HepG2 (cell line): ENCODE results near the gene SPATC1L. TPM values are rescaled to one million over a fixed set of nuclear protein-coding genes. Genes with fewer than 3 reads are reported as not detected.
A peak's percentile ranks its signal among the peaks of the same experiment; 100 is the strongest.

Experiments used
- ATAC-seq: fragments of 200-7000 bp; cut with Tn5 transposase; 3 replicates; pipeline ENCODE4 v1.9.1; 2020; ENCODE audit warnings: mild to moderate bottlenecking, moderate library complexity
- BruUV-seq: library from RNA; stranded (reverse); fragments of 400-500 nt; replicated peaks from 2 replicates; lab custom pipeline; 2021; lab: Mats Ljungman, UMichigan
- CTCF ChIA-PET: fragments of 300-600 bp; formaldehyde crosslinking; extraction: SDS; loops from one replicate; lab custom pipeline; 2021; ENCODE audit warnings: low total read pairs, inconsistent platforms, low intra/inter-chr PET ratio; lab: Yijun Ruan, JAX
- POLR2A ChIA-PET: fragments of 350-600 bp; sonication (Branson Sonifier 250); formaldehyde crosslinking; loops from one replicate; lab custom pipeline; 2020; ENCODE audit warnings: antibody characterized with exemption, inconsistent platforms; lab: Yijun Ruan, JAX
- DNase-seq: peaks from one replicate; pipeline ENCODE4 v3.0.0-alpha.2; 2015; ENCODE audit warnings: low spot score
- FAIRE-seq: peaks from 3 replicates; lab custom pipeline; 2011; peaks lifted over from hg19 to GRCh38; lab: Jason Lieb, UNC
- H2AFZ ChIP-seq: one replicate; pipeline ENCODE4 v1.6.1; 2011; ENCODE audit warnings: low read length, inconsistent platforms
- H3K27ac ChIP-seq: fragments of 300-600 bp; 3 replicates; pipeline ENCODE4 v1.8.0; 2011; ENCODE audit warnings: mixed run types, mild to moderate bottlenecking, mixed read lengths, low read length, inconsistent platforms; ENCODE audit not compliant: insufficient read depth; ENCODE audit errors: extremely low read length
- H3K27me3 ChIP-seq, 2 experiments: fragments of 200-600 bp in 1 of 2; 2 replicates in 1 of 2; 3 replicates in 1 of 2; pipeline versions ENCODE4 v1.6.0 to v1.8.0; 2011; ENCODE audit warnings: low read length in 2 of 2, mild to moderate bottlenecking in 2 of 2, moderate library complexity in 2 of 2, inconsistent platforms in 1 of 2; ENCODE audit not compliant: insufficient read depth in 2 of 2, control insufficient read depth in 1 of 2
- H3K36me3 ChIP-seq, 2 experiments: fragments of 200-600 bp in 1 of 2; replicated peaks in 1 of 2; 2 replicates in 1 of 2; 3 replicates in 1 of 2; pipeline versions ENCODE4 v1.5.1 to v1.8.0; 2011; ENCODE audit warnings: low read length in 2 of 2, inconsistent platforms in 1 of 2; ENCODE audit not compliant: insufficient read depth in 2 of 2, control insufficient read depth in 1 of 2
- H3K4me1 ChIP-seq: 2 replicates; pipeline ENCODE4 v1.5.1; 2012; ENCODE audit warnings: low read length, inconsistent platforms; ENCODE audit not compliant: insufficient read depth
- H3K4me2 ChIP-seq: 2 replicates; pipeline ENCODE4 v1.6.0; 2011; ENCODE audit warnings: low read depth, low read length, inconsistent platforms
- H3K4me3 ChIP-seq, 3 experiments: fragments of 200-600 bp in 1 of 3; sonication (generic), shearing (Covaris generic) in 1 of 3; replicated peaks in 1 of 3; 2 replicates each; pipeline ENCODE4 v1.5.1; 2011 to 2016; ENCODE audit warnings: low read length in 3 of 3, inconsistent platforms in 2 of 3, low read depth in 2 of 3, mild to moderate bottlenecking in 2 of 3, control low read depth in 1 of 3, mixed read lengths in 1 of 3; ENCODE audit not compliant: insufficient read depth in 1 of 3
- H3K79me2 ChIP-seq: one replicate; pipeline ENCODE4 v1.6.1; 2011; ENCODE audit warnings: low read length, inconsistent platforms; ENCODE audit not compliant: insufficient read depth
- H3K9ac ChIP-seq: 2 replicates; pipeline ENCODE4 v1.6.0; 2011; ENCODE audit warnings: mild to moderate bottlenecking, low read depth, low read length, inconsistent platforms; ENCODE audit not compliant: insufficient read depth
- H3K9me3 ChIP-seq: 2 replicates; pipeline ENCODE4 v1.5.1; 2012; ENCODE audit warnings: mild to moderate bottlenecking, low read length
- H4K20me1 ChIP-seq: 2 replicates; pipeline ENCODE4 v1.6.0; 2011; ENCODE audit warnings: inconsistent platforms, mild to moderate bottlenecking, low read length, moderate library complexity; ENCODE audit not compliant: insufficient read depth
- AHDC1 ChIP-seq: sonication (generic); formaldehyde crosslinking; IDR thresholded peaks from 2 replicates; pipeline ENCODE4 v1.5.1; 2020; ENCODE audit warnings: mild to moderate bottlenecking, missing genetic modification reagents, borderline replicate concordance
- AHR ChIP-seq: IDR thresholded peaks from 2 replicates; pipeline ENCODE4 v1.6.1; 2018; ENCODE audit warnings: missing genetic modification reagents, missing compliant biosample characterization
- CBX2 ChIP-seq, 2 experiments: fragments of 200-600 bp in 1 of 2; sonication (generic); formaldehyde crosslinking in 1 of 2; IDR thresholded peaks; 2 replicates each; pipeline versions ENCODE4 v1.7.0 to v1.8.1; 2018 to 2022; ENCODE audit warnings: low read depth in 2 of 2, low read length in 1 of 2, mild to moderate bottlenecking in 1 of 2, missing genetic modification reagents in 1 of 2
- CC2D1A ChIP-seq: sonication (generic); formaldehyde crosslinking; IDR thresholded peaks from 2 replicates; pipeline ENCODE4 v1.8.1; 2023; ENCODE audit warnings: mild to moderate bottlenecking, missing genetic modification reagents
- MAZ ChIP-seq, 2 experiments: sonication (generic) in 1 of 2; formaldehyde crosslinking in 1 of 2; IDR thresholded peaks; 2 replicates each; pipeline versions ENCODE4 v1.5.0 to v1.6.1; 2012 to 2020; ENCODE audit warnings: low read depth in 2 of 2, mild to moderate bottlenecking in 2 of 2, borderline replicate concordance in 1 of 2, improper control_type of control experiment in 1 of 2, low read length in 1 of 2, missing genetic modification reagents in 1 of 2, moderate library complexity in 1 of 2
- MXD1 ChIP-seq: sonication (generic); formaldehyde crosslinking; IDR thresholded peaks from 2 replicates; pipeline ENCODE4 v1.4.0; 2020; ENCODE audit warnings: mild to moderate bottlenecking, missing genetic modification reagents
- NONO ChIP-seq, 2 experiments: fragments of 450-650 bp in 1 of 2; sonication (generic) in 1 of 2; formaldehyde crosslinking in 1 of 2; IDR thresholded peaks in 1 of 2; conservative IDR thresholded peaks in 1 of 2; 2 replicates each; pipeline versions ENCODE4 v1.6.1 to v1.8.0; 2017 to 2022; ENCODE audit warnings: mild to moderate bottlenecking in 1 of 2, missing genetic modification reagents in 1 of 2, moderate library complexity in 1 of 2
- RAD21 ChIP-seq: fragments of 450-650 bp; formaldehyde crosslinking; IDR thresholded peaks from 2 replicates; pipeline ENCODE4 v1.5.0; 2020; ENCODE audit warnings: mild to moderate bottlenecking
- RBM39 ChIP-seq: fragments of 200-400 bp; formaldehyde crosslinking; IDR thresholded peaks from one replicate; pipeline ENCODE4 v1.6.1; 2018; ENCODE audit warnings: antibody characterized with exemption, mild to moderate bottlenecking, low read depth, low read length; ENCODE audit not compliant: poor library complexity, severe bottlenecking
- ZBTB1 ChIP-seq: sonication (generic); formaldehyde crosslinking; IDR thresholded peaks from 2 replicates; pipeline ENCODE4 v1.4.0; 2020; ENCODE audit warnings: missing genetic modification reagents, borderline replicate concordance
- ZBTB7A ChIP-seq: sonication (generic); formaldehyde crosslinking; IDR thresholded peaks from 2 replicates; pipeline ENCODE4 v1.8.0; 2022; ENCODE audit warnings: mild to moderate bottlenecking, missing genetic modification reagents
- ZNF607 ChIP-seq: sonication (generic); formaldehyde crosslinking; IDR thresholded peaks from 2 replicates; pipeline ENCODE4 v1.5.1; 2020; ENCODE audit warnings: missing genetic modification reagents, mild to moderate bottlenecking, borderline replicate concordance
- ZNF652 ChIP-seq: IDR thresholded peaks from 2 replicates; pipeline ENCODE4 v1.6.1; 2016; ENCODE audit warnings: low read depth, borderline replicate concordance
- ZNF746 ChIP-seq: sonication (generic); formaldehyde crosslinking; IDR thresholded peaks from 2 replicates; pipeline ENCODE4 v1.8.0; 2022; ENCODE audit warnings: mild to moderate bottlenecking, missing genetic modification reagents
- WGBS: methylation state at CpG from one replicate; pipeline ENCODE4 v1.1.6; 2017; ENCODE audit warnings: low lambda C conversion rate; 5-methylcytosine and 5-hydroxymethylcytosine counted together
- in situ Hi-C: cut with HindIII; loops from 2 replicates; pipeline ENCODE4 v1.10.0; 2017; ENCODE audit warnings: low pct_unique_long_range_greater_than_20kb; ENCODE audit not compliant: extremely low pct_ligation_motif_present
- intact Hi-C: fragments of 100-400 bp; cut with micrococcal nuclease; formaldehyde crosslinking; loops from one replicate; pipeline ENCODE4 v1.10.0; 2022; ENCODE audit not compliant: unreplicated experiment
- polyA plus RNA-seq, 8 experiments: library from polyadenylated mRNA; depleted of rRNA in 3 of 8; stranded (reverse) in 7 of 8; unstranded in 1 of 8; fragments of >200 nt; fragmentation: Illumina TruSeq in 4 of 8; extraction: Trizol in 4 of 8; gene quantifications; 2 replicates each; pipeline versions ENCODE4 v1.2.1 to v1.2.3, GENCODE V29; 2011 to 2016; ENCODE audit warnings: low read depth in 4 of 8, missing spikeins in 1 of 8, mixed read lengths in 1 of 8; ENCODE audit not compliant: insufficient read depth in 1 of 8
- total RNA-seq, 5 experiments: library from RNA; depleted of rRNA; stranded (reverse); fragments of >200 nt; fragmentation: Illumina TruSeq; extraction: Trizol; gene quantifications; 2 replicates each; pipeline ENCODE4 v1.2.3, GENCODE V29; 2016; ENCODE audit warnings: low read depth in 1 of 5

SPATC1L gene
- total and polyA plus RNA-seq, 2 of the 13 experiments (the other 11 are each of a cell fraction or from before 2014, with no cell fraction given) = 1.4 to 3.3 TPM

- TF ChIP-seq NONO (IDR thresholded peaks at IDR 0.05) (no peak), NONO (CRISPR knock-in tag; conservative IDR thresholded peaks at IDR 0.05) (peak; percentile 6; the same call in 1 of the 2 replicates)
Observed at GRCh38 chr21:46136739-46137349, 47.4 kb downstream of the SPATC1L start (continued).

- no TSS peak for BruUV-seq
- POLR2A ChIA-PET = no interaction called here
- Histone ChIP-seq H4K20me1 (peaks cover 12% of the 10 kb centered on the region; the same call in 1 of the 2 replicates), H3K9me3 (no peaks in the 10 kb centered on the region), H3K4me1 (no peaks in the 10 kb centered on the region), H3K9ac (no peak overlapping the region), H3K79me2 (no peaks in the 10 kb centered on the region), H3K27ac (no peak overlapping the region), H3K36me3 (peaks cover 3 to 4% of the 10 kb centered on the region in 2 experiments; a peak in 3 of 5 replicates), H2AFZ (no peak overlapping the region), H3K4me3 (no peak overlapping the region), H3K27me3 (no peaks in the 10 kb centered on the region), H3K4me2 (no peak overlapping the region)
- in situ Hi-C loops = no loop called here
- no peak for FAIRE-seq
- no peak for ATAC-seq
- intact Hi-C loops = no loop called here
- WGBS = 88% methylated on average over 7 of the region's 7 CpGs
- no peak for DNase-seq
- CTCF ChIA-PET = no interaction called here
- TF ChIP-seq AHDC1 (CRISPR knock-in tag) = no peak
- TF ChIP-seq CC2D1A (CRISPR knock-in tag) = no peak
- TF ChIP-seq ZBTB1 (CRISPR knock-in tag) = no peak
- no peak for TF ChIP-seq CBX2 (IDR thresholded peaks at IDR 0.05; ENCODE audit: low read depth, low read length)
- TF ChIP-seq CBX2 (CRISPR knock-in tag; IDR thresholded peaks at IDR 0.05; ENCODE audit: low read depth) = no peak
- no peak for TF ChIP-seq ZNF746 (CRISPR knock-in tag)
- no peak for TF ChIP-seq MXD1 (CRISPR knock-in tag)
- no peak for TF ChIP-seq AHR (CRISPR knock-in tag)
- TF ChIP-seq MAZ (IDR thresholded peaks at IDR 0.05; ENCODE audit: borderline replicate concordance, low read depth, low read length) = no peak
- no peak for TF ChIP-seq MAZ (CRISPR knock-in tag; IDR thresholded peaks at IDR 0.05; ENCODE audit: low read depth)
- TF ChIP-seq ZBTB7A (CRISPR knock-in tag) = no peak
- no peak for TF ChIP-seq ZNF607 (CRISPR knock-in tag)
- TF ChIP-seq RBM39 = no peak
- no peak for TF ChIP-seq RAD21 (CRISPR knock-in tag)
- no peak for TF ChIP-seq ZNF652 (CRISPR knock-in tag)
Observed at GRCh38 chr21:46135782-46136395, 48.4 kb downstream of the SPATC1L start.
